ENCODE data around the gene BLOC1S6. TPM values are rescaled to one million over a fixed set of nuclear protein-coding genes. Genes with fewer than 3 reads are reported as not detected.

BLOC1S6 gene
- total and polyA plus RNA-seq, 2 of the 13 experiments (the other 11 are each of a cell fraction or from before 2014, with no cell fraction given): 11.8 to 44.3 TPM

DNA sequence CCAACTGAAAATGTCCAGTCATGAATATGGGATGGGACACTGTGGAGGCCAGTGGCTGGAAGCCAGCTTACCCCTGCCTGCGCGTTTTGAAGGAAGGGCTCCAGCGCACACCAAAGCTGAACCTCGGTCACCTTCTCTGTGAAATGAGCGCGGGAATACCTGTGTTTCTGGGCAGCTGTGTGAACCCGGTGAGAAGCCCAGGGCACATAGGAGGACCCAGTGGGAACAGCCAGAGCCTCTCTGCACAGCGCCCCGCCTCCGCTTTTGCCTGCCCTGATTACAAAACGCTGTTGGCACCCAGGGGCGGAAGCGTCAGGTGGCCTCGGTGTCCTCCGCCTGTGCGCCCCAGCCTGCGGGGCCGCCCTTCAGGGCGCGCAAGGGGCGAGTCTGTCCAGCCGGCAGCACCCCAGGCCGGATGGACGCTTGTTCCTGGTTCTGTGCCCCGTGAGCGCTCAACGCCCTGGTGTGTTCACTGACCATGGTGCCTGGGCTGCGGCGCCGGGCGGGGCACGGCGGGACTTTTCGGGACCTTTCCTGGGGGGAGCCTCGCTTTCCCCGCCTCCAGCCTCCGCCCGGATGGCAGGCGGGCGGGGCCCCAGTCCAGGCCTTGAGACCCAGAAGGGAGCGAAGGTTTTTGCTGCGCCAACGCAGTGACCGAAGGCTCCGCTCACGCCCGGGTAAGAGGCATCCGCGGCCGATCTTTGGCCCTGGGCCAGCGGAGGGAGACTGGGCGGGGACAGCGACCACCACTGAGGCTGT lies 47.4 kb downstream of the BLOC1S6 start, which contains the start of gene SQOR (continued):
- TF ChIP-seq, protein P1, sequence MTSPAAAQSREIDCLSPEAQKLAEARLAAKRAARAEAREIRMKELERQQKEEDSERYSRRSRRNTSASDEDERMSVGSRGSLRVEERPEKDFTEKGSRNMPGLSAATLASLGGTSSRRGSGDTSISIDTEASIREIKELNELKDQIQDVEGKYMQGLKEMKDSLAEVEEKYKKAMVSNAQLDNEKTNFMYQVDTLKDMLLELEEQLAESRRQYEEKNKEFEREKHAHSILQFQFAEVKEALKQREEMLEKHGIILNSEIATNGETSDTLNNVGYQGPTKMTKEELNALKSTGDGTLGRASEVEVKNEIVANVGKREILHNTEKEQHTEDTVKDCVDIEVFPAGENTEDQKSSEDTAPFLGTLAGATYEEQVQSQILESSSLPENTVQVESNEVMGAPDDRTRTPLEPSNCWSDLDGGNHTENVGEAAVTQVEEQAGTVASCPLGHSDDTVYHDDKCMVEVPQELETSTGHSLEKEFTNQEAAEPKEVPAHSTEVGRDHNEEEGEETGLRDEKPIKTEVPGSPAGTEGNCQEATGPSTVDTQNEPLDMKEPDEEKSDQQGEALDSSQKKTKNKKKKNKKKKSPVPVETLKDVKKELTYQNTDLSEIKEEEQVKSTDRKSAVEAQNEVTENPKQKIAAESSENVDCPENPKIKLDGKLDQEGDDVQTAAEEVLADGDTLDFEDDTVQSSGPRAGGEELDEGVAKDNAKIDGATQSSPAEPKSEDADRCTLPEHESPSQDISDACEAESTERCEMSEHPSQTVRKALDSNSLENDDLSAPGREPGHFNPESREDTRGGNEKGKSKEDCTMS (CRISPR knock-in tag; conservative IDR thresholded peaks at IDR 0.05): no peak
- TF ChIP-seq ZNF160 (CRISPR knock-in tag; IDR thresholded peaks at IDR 0.05): no peak
- no peak for TF ChIP-seq CC2D1A (CRISPR knock-in tag; IDR thresholded peaks at IDR 0.05)
- 0 out of 2 replicates have a peak, but pooled peaks have one; percentile 23 for TF ChIP-seq ZNF607 (CRISPR knock-in tag; IDR thresholded peaks at IDR 0.05; ENCODE audit: borderline replicate concordance)
- TF ChIP-seq, protein P2, sequence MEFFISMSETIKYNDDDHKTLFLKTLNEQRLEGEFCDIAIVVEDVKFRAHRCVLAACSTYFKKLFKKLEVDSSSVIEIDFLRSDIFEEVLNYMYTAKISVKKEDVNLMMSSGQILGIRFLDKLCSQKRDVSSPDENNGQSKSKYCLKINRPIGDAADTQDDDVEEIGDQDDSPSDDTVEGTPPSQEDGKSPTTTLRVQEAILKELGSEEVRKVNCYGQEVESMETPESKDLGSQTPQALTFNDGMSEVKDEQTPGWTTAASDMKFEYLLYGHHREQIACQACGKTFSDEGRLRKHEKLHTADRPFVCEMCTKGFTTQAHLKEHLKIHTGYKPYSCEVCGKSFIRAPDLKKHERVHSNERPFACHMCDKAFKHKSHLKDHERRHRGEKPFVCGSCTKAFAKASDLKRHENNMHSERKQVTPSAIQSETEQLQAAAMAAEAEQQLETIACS (CRISPR knock-in tag; IDR thresholded peaks at IDR 0.05): no peak
- no peak for TF ChIP-seq NFE2L2 (IDR thresholded peaks at IDR 0.05; ENCODE audit: low read length)
- TF ChIP-seq, protein P3, sequence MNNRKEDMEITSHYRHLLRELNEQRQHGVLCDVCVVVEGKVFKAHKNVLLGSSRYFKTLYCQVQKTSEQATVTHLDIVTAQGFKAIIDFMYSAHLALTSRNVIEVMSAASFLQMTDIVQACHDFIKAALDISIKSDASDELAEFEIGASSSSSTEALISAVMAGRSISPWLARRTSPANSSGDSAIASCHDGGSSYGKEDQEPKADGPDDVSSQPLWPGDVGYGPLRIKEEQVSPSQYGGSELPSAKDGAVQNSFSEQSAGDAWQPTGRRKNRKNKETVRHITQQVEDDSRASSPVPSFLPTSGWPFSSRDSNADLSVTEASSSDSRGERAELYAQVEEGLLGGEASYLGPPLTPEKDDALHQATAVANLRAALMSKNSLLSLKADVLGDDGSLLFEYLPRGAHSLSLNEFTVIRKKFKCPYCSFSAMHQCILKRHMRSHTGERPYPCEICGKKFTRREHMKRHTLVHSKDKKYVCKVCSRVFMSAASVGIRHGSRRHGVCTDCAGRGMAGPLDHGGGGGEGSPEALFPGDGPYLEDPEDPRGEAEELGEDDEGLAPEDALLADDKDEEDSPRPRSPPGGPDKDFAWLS (CRISPR knock-in tag; IDR thresholded peaks at IDR 0.05; ENCODE audit: borderline replicate concordance): no peak
- TF ChIP-seq FOXJ3 (CRISPR knock-in tag; IDR thresholded peaks at IDR 0.05; ENCODE audit: borderline replicate concordance): no peak
- TF ChIP-seq, protein P4, sequence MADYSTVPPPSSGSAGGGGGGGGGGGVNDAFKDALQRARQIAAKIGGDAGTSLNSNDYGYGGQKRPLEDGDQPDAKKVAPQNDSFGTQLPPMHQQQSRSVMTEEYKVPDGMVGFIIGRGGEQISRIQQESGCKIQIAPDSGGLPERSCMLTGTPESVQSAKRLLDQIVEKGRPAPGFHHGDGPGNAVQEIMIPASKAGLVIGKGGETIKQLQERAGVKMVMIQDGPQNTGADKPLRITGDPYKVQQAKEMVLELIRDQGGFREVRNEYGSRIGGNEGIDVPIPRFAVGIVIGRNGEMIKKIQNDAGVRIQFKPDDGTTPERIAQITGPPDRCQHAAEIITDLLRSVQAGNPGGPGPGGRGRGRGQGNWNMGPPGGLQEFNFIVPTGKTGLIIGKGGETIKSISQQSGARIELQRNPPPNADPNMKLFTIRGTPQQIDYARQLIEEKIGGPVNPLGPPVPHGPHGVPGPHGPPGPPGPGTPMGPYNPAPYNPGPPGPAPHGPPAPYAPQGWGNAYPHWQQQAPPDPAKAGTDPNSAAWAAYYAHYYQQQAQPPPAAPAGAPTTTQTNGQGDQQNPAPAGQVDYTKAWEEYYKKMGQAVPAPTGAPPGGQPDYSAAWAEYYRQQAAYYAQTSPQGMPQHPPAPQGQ (CRISPR knock-in tag; IDR thresholded peaks at IDR 0.05; ENCODE audit: borderline replicate concordance): no peak
- no peak for TF ChIP-seq NR2F6 (IDR thresholded peaks at IDR 0.05)
- TF ChIP-seq NR2F6 (CRISPR knock-in tag; IDR thresholded peaks at IDR 0.05): 0 out of 2 replicates have a peak, but pooled peaks have one; percentile 29
- no peak for TF ChIP-seq KLF9 (CRISPR knock-in tag; IDR thresholded peaks at IDR 0.05; ENCODE audit: low read depth)
- TF ChIP-seq ZFYVE20 (CRISPR knock-in tag; IDR thresholded peaks at IDR 0.05; ENCODE audit: borderline replicate concordance, low read depth): no peak
- TF ChIP-seq ZNF446 (CRISPR knock-in tag; IDR thresholded peaks at IDR 0.05): no peak
- no peak for TF ChIP-seq CHCHD3 (CRISPR knock-in tag; IDR thresholded peaks at IDR 0.05)
- TF ChIP-seq ZNF619 (CRISPR knock-in tag; IDR thresholded peaks at IDR 0.05): peak; percentile 88
- no peak for TF ChIP-seq TCF7 (IDR thresholded peaks at IDR 0.05; ENCODE audit: low read depth)
- TF ChIP-seq, protein P5, sequence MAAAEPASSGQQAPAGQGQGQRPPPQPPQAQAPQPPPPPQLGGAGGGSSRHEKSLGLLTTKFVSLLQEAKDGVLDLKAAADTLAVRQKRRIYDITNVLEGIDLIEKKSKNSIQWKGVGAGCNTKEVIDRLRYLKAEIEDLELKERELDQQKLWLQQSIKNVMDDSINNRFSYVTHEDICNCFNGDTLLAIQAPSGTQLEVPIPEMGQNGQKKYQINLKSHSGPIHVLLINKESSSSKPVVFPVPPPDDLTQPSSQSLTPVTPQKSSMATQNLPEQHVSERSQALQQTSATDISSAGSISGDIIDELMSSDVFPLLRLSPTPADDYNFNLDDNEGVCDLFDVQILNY (CRISPR knock-in tag; conservative IDR thresholded peaks at IDR 0.05): no peak
- TF ChIP-seq, protein P6, sequence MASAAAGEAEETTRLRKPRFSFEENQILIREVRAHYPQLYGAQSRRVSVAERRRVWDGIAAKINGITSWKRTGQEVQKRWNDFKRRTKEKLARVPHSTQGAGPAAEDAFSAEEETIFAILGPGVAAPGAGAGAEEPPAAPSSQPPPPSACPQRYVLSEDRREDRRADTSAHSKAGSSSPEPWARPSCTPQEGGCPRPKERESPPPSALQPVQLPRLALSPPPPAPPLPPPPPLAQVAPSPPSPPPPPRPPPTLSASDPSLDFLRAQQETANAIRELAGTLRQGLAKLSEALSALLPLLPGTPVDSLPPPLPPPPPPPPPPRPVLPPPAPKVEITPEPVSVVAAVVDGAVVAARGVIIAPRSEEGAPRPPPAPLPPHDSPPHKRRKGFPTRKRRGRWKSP (CRISPR knock-in tag; IDR thresholded peaks at IDR 0.05): peak; percentile 81; the same call in 1 of the 2 replicates
- TF ChIP-seq ATRX (CRISPR knock-in tag; IDR thresholded peaks at IDR 0.05; ENCODE audit: borderline replicate concordance): no peak

Measured in HepG2 (cell line).